ENCODE results near the gene EID2. TPM values are rescaled to one million over a fixed set of nuclear protein-coding genes. Genes with fewer than 3 reads are reported as not detected.

EID2 gene
- total and polyA plus RNA-seq, 2 donors from 2014 or later = 12.0 to 17.0 TPM

DNA sequence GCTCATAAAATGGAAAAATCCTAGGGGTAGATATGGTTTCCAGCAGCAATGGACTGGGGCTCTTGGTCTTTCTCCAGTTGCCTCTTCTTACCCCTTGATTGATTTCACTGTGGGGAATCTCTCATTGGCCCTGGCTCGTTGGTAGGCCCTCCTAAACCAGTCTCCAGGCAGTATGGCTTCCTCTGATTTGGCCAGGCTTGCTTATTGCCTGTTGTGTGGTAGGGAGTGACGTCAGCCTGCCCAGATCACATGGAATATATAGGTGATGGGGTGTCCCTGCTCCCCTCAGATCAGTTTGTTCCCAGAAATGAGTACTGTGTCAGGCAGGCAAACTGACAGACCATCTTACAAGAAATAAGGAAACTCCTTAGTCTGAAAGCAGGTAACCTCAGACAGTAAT lies 30.7 kb downstream of the EID2 start:
- no peaks in the 10 kb centered on the region for H3K36me3 ChIP-seq (ENCODE audit: control insufficient read depth in 2 of 3, insufficient read depth in 3 of 3, low read length in 3 of 3)
- H3K4me3 ChIP-seq (ENCODE audit: low read length in 3 of 3) = no peak overlapping the region
- DNase-seq (no peak), FAIRE-seq (no peak)
- peaks cover 0 to 2% (median 0%) of the 10 kb centered on the region in 3 donors for H3K4me1 ChIP-seq (ENCODE audit: control insufficient read depth in 2 of 3, insufficient read depth in 2 of 3, low read depth in 1 of 3, low read length in 3 of 3)
- TF ChIP-seq, protein P1, sequence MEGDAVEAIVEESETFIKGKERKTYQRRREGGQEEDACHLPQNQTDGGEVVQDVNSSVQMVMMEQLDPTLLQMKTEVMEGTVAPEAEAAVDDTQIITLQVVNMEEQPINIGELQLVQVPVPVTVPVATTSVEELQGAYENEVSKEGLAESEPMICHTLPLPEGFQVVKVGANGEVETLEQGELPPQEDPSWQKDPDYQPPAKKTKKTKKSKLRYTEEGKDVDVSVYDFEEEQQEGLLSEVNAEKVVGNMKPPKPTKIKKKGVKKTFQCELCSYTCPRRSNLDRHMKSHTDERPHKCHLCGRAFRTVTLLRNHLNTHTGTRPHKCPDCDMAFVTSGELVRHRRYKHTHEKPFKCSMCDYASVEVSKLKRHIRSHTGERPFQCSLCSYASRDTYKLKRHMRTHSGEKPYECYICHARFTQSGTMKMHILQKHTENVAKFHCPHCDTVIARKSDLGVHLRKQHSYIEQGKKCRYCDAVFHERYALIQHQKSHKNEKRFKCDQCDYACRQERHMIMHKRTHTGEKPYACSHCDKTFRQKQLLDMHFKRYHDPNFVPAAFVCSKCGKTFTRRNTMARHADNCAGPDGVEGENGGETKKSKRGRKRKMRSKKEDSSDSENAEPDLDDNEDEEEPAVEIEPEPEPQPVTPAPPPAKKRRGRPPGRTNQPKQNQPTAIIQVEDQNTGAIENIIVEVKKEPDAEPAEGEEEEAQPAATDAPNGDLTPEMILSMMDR (IDR thresholded peaks at IDR 0.05; ENCODE audit: borderline replicate concordance, extremely low read depth, insufficient read depth) = no peak
- H3K9me3 ChIP-seq (ENCODE audit: control insufficient read depth in 2 of 3, insufficient read depth in 1 of 3, low read length in 3 of 3) = no peaks in the 10 kb centered on the region
- intact Hi-C loops (cut with DNase I) = no loop called here
- H3K27me3 ChIP-seq (ENCODE audit: control insufficient read depth, insufficient read depth, low read length) = no peaks in the 10 kb centered on the region
- no peak overlapping the region for H3K27ac ChIP-seq (ENCODE audit: low read depth in 2 of 2, low read length in 2 of 2)
- H3K9ac ChIP-seq (ENCODE audit: low read length in 3 of 3) = no peak overlapping the region

DNA sequence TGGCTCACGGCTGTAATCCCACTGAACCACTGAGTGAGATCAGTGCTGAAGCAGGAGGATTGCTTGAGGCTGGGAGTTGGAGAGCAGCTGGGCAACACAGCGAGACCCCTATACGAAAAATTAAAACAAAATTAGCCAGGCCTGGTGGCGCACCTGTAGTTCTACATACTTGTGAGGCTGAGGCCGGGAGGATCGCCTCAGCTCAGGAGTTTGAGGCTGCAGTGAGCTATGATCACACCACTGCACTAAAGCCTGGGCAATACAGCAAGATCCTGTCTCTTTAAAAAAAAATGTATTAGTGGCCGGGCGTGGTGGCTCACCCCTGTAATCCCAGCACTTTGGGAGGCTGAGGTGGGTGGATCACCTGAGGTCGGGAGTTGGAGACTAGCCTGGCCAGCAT lies 31.3 kb downstream of the EID2 start:
- no peaks in the 10 kb centered on the region for H3K36me3 ChIP-seq (ENCODE audit: control insufficient read depth in 2 of 3, insufficient read depth in 3 of 3, low read length in 3 of 3)
- no peak for FAIRE-seq
- no peak overlapping the region for H3K9ac ChIP-seq (ENCODE audit: low read length in 3 of 3)
- H3K4me1 ChIP-seq (ENCODE audit: control insufficient read depth in 2 of 3, insufficient read depth in 2 of 3, low read depth in 1 of 3, low read length in 3 of 3) = peaks cover 0 to 2% (median 0%) of the 10 kb centered on the region in 3 donors
- no peak for DNase-seq
- H3K9me3 ChIP-seq (ENCODE audit: control insufficient read depth in 2 of 3, insufficient read depth in 1 of 3, low read length in 3 of 3) = no peaks in the 10 kb centered on the region
- H3K27ac ChIP-seq (ENCODE audit: low read depth in 2 of 2, low read length in 2 of 2) = no peak overlapping the region
- TF ChIP-seq, protein P1 (IDR thresholded peaks at IDR 0.05; ENCODE audit: borderline replicate concordance, extremely low read depth, insufficient read depth) = no peak
- H3K4me3 ChIP-seq (ENCODE audit: low read length in 3 of 3) = no peak overlapping the region
- H3K27me3 ChIP-seq (ENCODE audit: control insufficient read depth, insufficient read depth, low read length) = no peaks in the 10 kb centered on the region
- intact Hi-C loops (cut with DNase I) = no loop called here

DNA sequence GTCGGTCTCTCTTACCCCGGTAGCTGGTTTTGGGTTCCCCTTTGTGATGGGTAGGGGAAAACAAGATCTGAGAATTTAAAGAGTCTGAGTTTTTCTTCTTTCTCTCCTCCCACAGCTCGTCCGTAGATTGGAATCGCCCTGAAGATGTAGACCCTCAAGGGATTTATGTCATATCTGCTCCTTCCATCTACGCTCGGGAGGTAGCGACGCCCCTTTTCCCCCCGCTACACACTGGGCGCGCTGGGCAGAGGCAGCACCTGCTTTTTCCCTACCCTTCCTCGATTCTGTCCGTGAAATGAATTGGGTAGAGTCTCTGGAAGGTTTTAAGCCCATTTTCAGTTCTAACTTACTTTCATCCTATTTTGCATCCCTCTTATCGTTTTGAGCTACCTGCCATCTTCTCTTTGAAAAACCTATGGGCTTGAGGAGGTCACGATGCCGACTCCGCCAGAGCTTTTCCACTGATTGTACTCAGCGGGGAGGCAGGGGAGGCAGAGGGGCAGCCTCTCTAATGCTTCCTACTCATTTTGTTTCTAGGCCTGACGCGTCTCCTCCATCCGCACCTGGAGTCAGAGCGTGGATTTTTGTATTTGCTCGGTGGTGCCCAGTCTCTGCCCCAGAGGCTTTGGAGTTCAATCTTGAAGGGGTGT lies 32.1 kb downstream of the EID2 start:
- Histone ChIP-seq H3K27ac (ENCODE audit: low read depth in 2 of 2, low read length in 2 of 2) (no peak overlapping the region), H3K36me3 (ENCODE audit: control insufficient read depth in 2 of 3, insufficient read depth in 3 of 3, low read length in 3 of 3) (no peaks in the 10 kb centered on the region), H3K9me3 (ENCODE audit: control insufficient read depth in 2 of 3, insufficient read depth in 1 of 3, low read length in 3 of 3) (no peaks in the 10 kb centered on the region), H3K4me1 (ENCODE audit: control insufficient read depth in 2 of 3, insufficient read depth in 2 of 3, low read depth in 1 of 3, low read length in 3 of 3) (peaks cover 0 to 2% (median 0%) of the 10 kb centered on the region in 3 donors), H3K4me3 (ENCODE audit: low read length in 3 of 3) (peak overlapping the region in 1 of 3 donors; percentile 41), H3K9ac (ENCODE audit: low read length in 3 of 3) (no peak overlapping the region), H3K27me3 (ENCODE audit: control insufficient read depth, insufficient read depth, low read length) (no peaks in the 10 kb centered on the region)
- FAIRE-seq (no peak), DNase-seq (no peak)
- intact Hi-C loops (cut with DNase I) = no loop called here
- TF ChIP-seq, protein P1 (IDR thresholded peaks at IDR 0.05; ENCODE audit: borderline replicate concordance, extremely low read depth, insufficient read depth) = no peak
